Osteoblast (primary cell): ENCODE data around the gene CD79B. TPM values are rescaled to one million over a fixed set of nuclear protein-coding genes. Genes with fewer than 3 reads are reported as not detected.
"Not testable (repeated sequence)": the region's sequence is repeated elsewhere in the genome, so short reads cannot be mapped to it uniquely, and the experiment has no call there.

Experiments
- DNase-seq: peaks from one replicate; pipeline ENCODE4 v3.0.0; 2011; ENCODE audit warnings: low spot score, mixed read lengths; ENCODE audit not compliant: insufficient read length; ENCODE audit errors: missing footprints
- H2AFZ ChIP-seq: 2 replicates; pipeline ENCODE4 v1.6.0; 2011; ENCODE audit warnings: mild to moderate bottlenecking, low read length
- H3K27ac ChIP-seq: 2 replicates; pipeline ENCODE4 v1.5.1; 2011; ENCODE audit warnings: mild to moderate bottlenecking, low read depth, low read length, moderate library complexity
- H3K27me3 ChIP-seq: 2 replicates; pipeline ENCODE4 v1.6.0; 2012; ENCODE audit warnings: mild to moderate bottlenecking, control low read depth, inconsistent platforms, low read length, moderate library complexity; ENCODE audit not compliant: insufficient read depth
- H3K36me3 ChIP-seq: 2 replicates; pipeline ENCODE4 v1.5.1; 2011; ENCODE audit warnings: mild to moderate bottlenecking, low read length, control low read depth, moderate library complexity; ENCODE audit not compliant: insufficient read depth
- H3K4me1 ChIP-seq: 2 replicates; pipeline ENCODE4 v1.5.1; 2011; ENCODE audit warnings: mild to moderate bottlenecking, low read length, control low read depth, moderate library complexity; ENCODE audit not compliant: insufficient read depth
- H3K4me2 ChIP-seq: 2 replicates; pipeline ENCODE4 v1.6.0; 2011; ENCODE audit warnings: mild to moderate bottlenecking, low read length; ENCODE audit not compliant: insufficient read depth
- H3K4me3 ChIP-seq: fragments of 200-600 bp; sonication (generic); 3 replicates; pipeline ENCODE4 v1.5.1; 2012; ENCODE audit warnings: mild to moderate bottlenecking, low read length, inconsistent platforms; ENCODE audit not compliant: insufficient read depth
- H3K79me2 ChIP-seq: 2 replicates; pipeline ENCODE4 v1.6.0; 2012; ENCODE audit warnings: mild to moderate bottlenecking, low read length, control low read depth, inconsistent platforms; ENCODE audit not compliant: insufficient read depth
- H3K9me3 ChIP-seq: 2 replicates; pipeline ENCODE4 v1.5.1; 2011; ENCODE audit warnings: low read depth, low read length, control low read depth
- H4K20me1 ChIP-seq: 2 replicates; pipeline ENCODE4 v1.6.0; 2012; ENCODE audit warnings: mild to moderate bottlenecking, low read length, control low read depth; ENCODE audit not compliant: insufficient read depth
- CTCF ChIP-seq: IDR thresholded peaks from 2 replicates; pipeline ENCODE4 v1.5.1; 2011; ENCODE audit warnings: mild to moderate bottlenecking, low read depth, low read length, moderate library complexity; ENCODE audit errors: extremely low read depth
- total RNA-seq: library from RNA; depleted of rRNA; stranded (reverse); fragments of >200 nt; gene quantifications from 2 replicates; pipeline ENCODE4 v1.2.3, GENCODE V29; 2012

The CD79B gene
- total RNA-seq, 1 donor: 0.36 TPM

- no peak within 1 kb of the TSS for H3K4me2 ChIP-seq
- no peaks in the 10 kb centered on the region for H3K36me3 ChIP-seq
- no peaks in the 10 kb centered on the region for H4K20me1 ChIP-seq
- no peaks in the 10 kb centered on the region for H3K79me2 ChIP-seq
- TF ChIP-seq CTCF: no peak
- H3K27me3 ChIP-seq: peaks cover 7% of the 10 kb centered on the region
- H3K9me3 ChIP-seq: no peaks in the 10 kb centered on the region
- H3K4me1 ChIP-seq: no peaks in the 10 kb centered on the region
- no peak within 1 kb of the TSS for H3K27ac ChIP-seq
- no peak for DNase-seq
- no peak within 1 kb of the TSS for H2AFZ ChIP-seq
- H3K4me3 ChIP-seq: no peak within 1 kb of the TSS
Observed at GRCh38 chr17:63911041-63911635, 21.0 kb downstream of the CD79B start, which contains the start of gene CSHL1. TSS of gene CSHL1 (minus strand) at chr17:63911258. CDS start at chr17:63911196, 62 bp downstream.

- no peak overlapping the region for H3K4me2 ChIP-seq
- no peak overlapping the region for H3K4me3 ChIP-seq
- H4K20me1 ChIP-seq: no peaks in the 10 kb centered on the region
- no peaks in the 10 kb centered on the region for H3K4me1 ChIP-seq
- no peaks in the 10 kb centered on the region for H3K9me3 ChIP-seq
- DNase-seq: no peak
- TF ChIP-seq CTCF: no peak
- H3K36me3 ChIP-seq: no peaks in the 10 kb centered on the region
- no peaks in the 10 kb centered on the region for H3K27me3 ChIP-seq
- no peak overlapping the region for H3K27ac ChIP-seq
- no peak overlapping the region for H2AFZ ChIP-seq
- H3K79me2 ChIP-seq: no peaks in the 10 kb centered on the region
Observed at GRCh38 chr17:63910096-63910495, 22.0 kb downstream of the CD79B start.

- DNase-seq, H3K79me2 ChIP-seq, H3K9me3 ChIP-seq, H3K4me3 ChIP-seq, H3K4me1 ChIP-seq, H3K4me2 ChIP-seq, H2AFZ ChIP-seq, H4K20me1 ChIP-seq, H3K27me3 ChIP-seq, H3K27ac ChIP-seq, H3K36me3 ChIP-seq: not testable (repeated sequence)
Observed at GRCh38 chr17:63909586-63909985, 22.5 kb downstream of the CD79B start.

GRCh38 chr17:63907161-63907778 is 24.9 kb downstream of the CD79B start:
- H3K9me3 ChIP-seq, H3K4me2 ChIP-seq, H3K27me3 ChIP-seq, H3K27ac ChIP-seq, H4K20me1 ChIP-seq, H3K36me3 ChIP-seq, DNase-seq, H3K79me2 ChIP-seq, H3K4me1 ChIP-seq, H2AFZ ChIP-seq, H3K4me3 ChIP-seq: not testable (repeated sequence)

- H4K20me1 ChIP-seq, H2AFZ ChIP-seq, H3K4me2 ChIP-seq, H3K36me3 ChIP-seq, DNase-seq, H3K27ac ChIP-seq, H3K79me2 ChIP-seq, H3K9me3 ChIP-seq, H3K27me3 ChIP-seq, H3K4me3 ChIP-seq, H3K4me1 ChIP-seq: not testable (repeated sequence)
Observed at GRCh38 chr17:63904796-63905195, 27.3 kb downstream of the CD79B start.
